IPS-18a (cell line): ENCODE results near the gene DIO2.

Source experiments
- H3K27ac ChIP-seq: one replicate; pipeline ENCODE4 v1.5.1; 2013; ENCODE audit warnings: low read length
- H3K27me3 ChIP-seq: one replicate; pipeline ENCODE4 v1.6.1; 2013; ENCODE audit warnings: mild to moderate bottlenecking, low read length; ENCODE audit not compliant: control insufficient read depth, insufficient read depth
- H3K36me3 ChIP-seq: one replicate; pipeline ENCODE4 v1.6.1; 2013; ENCODE audit warnings: low read depth, low read length; ENCODE audit not compliant: control insufficient read depth
- H3K4me1 ChIP-seq: one replicate; pipeline ENCODE4 v1.6.1; 2013; ENCODE audit warnings: low read depth, low read length; ENCODE audit not compliant: control insufficient read depth
- H3K4me3 ChIP-seq: one replicate; pipeline ENCODE4 v1.5.1; 2013; ENCODE audit warnings: low read length
- H3K9ac ChIP-seq: one replicate; pipeline ENCODE4 v1.6.1; 2013; ENCODE audit warnings: mild to moderate bottlenecking, low read length, moderate library complexity
- H3K9me3 ChIP-seq: one replicate; pipeline ENCODE4 v1.6.1; 2013; ENCODE audit warnings: low read depth, low read length; ENCODE audit not compliant: control insufficient read depth

Gene DIO2

DNA sequence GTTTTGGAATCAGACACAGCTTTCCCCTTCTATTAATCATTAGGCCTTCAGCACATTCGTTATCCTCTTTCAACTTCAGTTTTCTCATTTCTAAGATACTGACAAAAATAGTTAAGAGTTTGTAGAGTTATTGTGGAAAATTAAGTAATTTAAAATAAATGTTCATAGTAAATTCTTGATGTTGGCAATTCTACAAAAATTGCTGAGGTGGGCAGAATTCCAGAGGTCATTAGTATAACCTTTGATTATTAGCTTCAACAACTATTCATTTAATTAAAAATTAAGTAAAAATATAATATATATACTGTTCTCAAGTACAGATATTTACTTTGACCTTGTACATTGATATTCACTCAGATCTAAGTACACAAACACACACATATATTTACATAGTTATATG is 58.5 kb downstream of the DIO2 start:
- no peak overlapping the region for H3K9ac ChIP-seq
- H3K4me3 ChIP-seq: no peak overlapping the region
- H3K27me3 ChIP-seq: no peaks in the 10 kb centered on the region
- H3K27ac ChIP-seq: no peak overlapping the region
- no peaks in the 10 kb centered on the region for H3K9me3 ChIP-seq
- H3K36me3 ChIP-seq: no peaks in the 10 kb centered on the region
- no peaks in the 10 kb centered on the region for H3K4me1 ChIP-seq

- Histone ChIP-seq H3K27ac (no peak overlapping the region), H3K4me1 (no peaks in the 10 kb centered on the region), H3K9ac (no peak overlapping the region), H3K36me3 (no peaks in the 10 kb centered on the region), H3K9me3 (no peaks in the 10 kb centered on the region), H3K4me3 (no peak overlapping the region), H3K27me3 (no peaks in the 10 kb centered on the region)
These were observed 59.1 kb downstream of the DIO2 start for GRCh38 chr14:80152166-80152565.

- H3K9me3 ChIP-seq: no peaks in the 10 kb centered on the region
- no peaks in the 10 kb centered on the region for H3K27me3 ChIP-seq
- no peak overlapping the region for H3K4me3 ChIP-seq
- H3K27ac ChIP-seq: no peak overlapping the region
- no peaks in the 10 kb centered on the region for H3K4me1 ChIP-seq
- H3K9ac ChIP-seq: no peak overlapping the region
- no peaks in the 10 kb centered on the region for H3K36me3 ChIP-seq
These were observed 61.0 kb downstream of the DIO2 start for GRCh38 chr14:80150301-80150700.
